HepG2 (cell line): Measurements from ENCODE around the gene MIEF1. TPM values are rescaled to one million over a fixed set of nuclear protein-coding genes. Genes with fewer than 3 reads are reported as not detected.

Experiments used
- DZIP1 ChIP-seq: sonication (generic); formaldehyde crosslinking; IDR thresholded peaks from 2 replicates; pipeline ENCODE4 v1.5.0; 2020; ENCODE audit warnings: mild to moderate bottlenecking, missing genetic modification reagents
- NFATC3 ChIP-seq: sonication (generic); formaldehyde crosslinking; IDR thresholded peaks from 2 replicates; pipeline ENCODE4 v1.5.1; 2020; ENCODE audit warnings: mild to moderate bottlenecking, missing genetic modification reagents
- NR1H2 ChIP-seq: sonication (generic); formaldehyde crosslinking; IDR thresholded peaks from 2 replicates; pipeline ENCODE4 v1.8.1; 2022; ENCODE audit warnings: low read depth, missing genetic modification reagents, borderline replicate concordance
- REST ChIP-seq, 2 experiments: IDR thresholded peaks; 2 replicates each; pipeline ENCODE4 v1.6.1; 2011 to 2012; ENCODE audit warnings: low read length in 2 of 2, borderline replicate concordance in 1 of 2, low read depth in 1 of 2, mild to moderate bottlenecking in 1 of 2, moderate library complexity in 1 of 2
- TERF1 ChIP-seq: sonication (generic); formaldehyde crosslinking; IDR thresholded peaks from 2 replicates; pipeline ENCODE4 v1.8.0; 2022; ENCODE audit warnings: mild to moderate bottlenecking, missing genetic modification reagents, moderate library complexity
- ZBTB33 ChIP-seq: sonication (generic); formaldehyde crosslinking; IDR thresholded peaks from 2 replicates; pipeline ENCODE4 v1.4.0; 2020; ENCODE audit warnings: missing genetic modification reagents
- ZFP37 ChIP-seq: sonication (generic); formaldehyde crosslinking; IDR thresholded peaks from 2 replicates; pipeline ENCODE4 v1.4.0; 2020; ENCODE audit warnings: missing genetic modification reagents, borderline replicate concordance
- ZNF318 ChIP-seq: sonication (generic); formaldehyde crosslinking; IDR thresholded peaks from 2 replicates; pipeline ENCODE4 v1.4.0; 2020; ENCODE audit warnings: mild to moderate bottlenecking, missing genetic modification reagents
- polyA plus RNA-seq, 8 experiments: library from polyadenylated mRNA; depleted of rRNA in 3 of 8; stranded (reverse) in 7 of 8; unstranded in 1 of 8; fragments of >200 nt; fragmentation: Illumina TruSeq in 4 of 8; extraction: Trizol in 4 of 8; gene quantifications; 2 replicates each; pipeline versions ENCODE4 v1.2.1 to v1.2.3, GENCODE V29; 2011 to 2016; ENCODE audit warnings: low read depth in 4 of 8, missing spikeins in 1 of 8, mixed read lengths in 1 of 8; ENCODE audit not compliant: insufficient read depth in 1 of 8
- total RNA-seq, 5 experiments: library from RNA; depleted of rRNA; stranded (reverse); fragments of >200 nt; fragmentation: Illumina TruSeq; extraction: Trizol; gene quantifications; 2 replicates each; pipeline ENCODE4 v1.2.3, GENCODE V29; 2016; ENCODE audit warnings: low read depth in 1 of 5

Gene MIEF1
- total and polyA plus RNA-seq, 2 of the 13 experiments (the other 11 are each of a cell fraction or from before 2014, with no cell fraction given), result 21.7 to 34.8 TPM

- TF ChIP-seq ZNF318, result 0 out of 2 replicates have a peak, but pooled peaks have one; percentile 50
- TF ChIP-seq REST (IDR thresholded peaks at IDR 0.05; ENCODE audit: borderline replicate concordance in 1 of 2, low read depth in 1 of 2, low read length in 2 of 2), result no peak
- TF ChIP-seq DZIP1, result no peak
- TF ChIP-seq NR1H2 (CRISPR knock-in tag), result no peak
- TF ChIP-seq ZBTB33, result no peak; the same call in 1 of the 2 replicates
- no peak for TF ChIP-seq TERF1 (CRISPR knock-in tag)
- TF ChIP-seq NFATC3 (CRISPR knock-in tag), result no peak
- TF ChIP-seq ZFP37, result no peak
These were observed 30.4 kb downstream of the MIEF1 start, which contains the start of gene RPS19BP1 (continued) for GRCh38 chr22:39532215-39533073.
